ENCODE measurements around the gene RIBC2.
"Not testable (repeated sequence)": the region's sequence is repeated elsewhere in the genome, so short reads cannot be mapped to it uniquely, and the experiment has no call there.

Gene RIBC2

DNA sequence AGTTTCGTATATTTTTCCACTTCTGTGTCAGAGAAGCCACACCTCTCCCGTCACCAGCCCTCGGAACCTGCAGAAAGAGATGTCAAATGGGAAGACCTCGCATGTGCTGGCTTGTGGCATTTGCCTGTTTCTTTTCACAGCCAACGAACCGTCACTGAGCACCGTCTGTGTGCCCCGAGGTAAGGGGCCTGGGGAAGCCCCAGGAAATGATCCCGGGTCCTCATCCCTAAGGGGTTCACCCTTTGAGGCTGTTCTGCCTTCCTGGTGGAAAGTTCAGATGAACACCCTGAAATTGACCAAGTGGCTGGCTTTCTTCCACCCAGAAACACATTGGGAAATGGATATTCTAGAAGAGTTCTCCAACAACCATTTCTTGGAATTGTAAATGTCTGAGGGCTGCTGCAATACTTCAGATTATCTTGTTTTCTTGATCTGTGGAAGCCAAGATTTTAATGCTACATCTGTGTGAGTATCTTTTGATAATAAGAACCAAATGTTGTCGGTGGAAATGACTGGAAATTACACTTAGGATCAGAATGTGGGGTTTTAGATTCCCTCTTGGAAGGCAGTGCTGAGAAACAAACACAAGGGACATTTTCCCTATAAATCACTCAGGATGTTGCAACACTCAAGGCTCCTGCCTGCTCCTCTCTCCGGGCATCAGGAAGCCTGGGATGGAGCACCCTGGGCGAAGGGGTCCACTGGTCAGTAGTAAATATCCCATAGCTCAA, 37.6 kb downstream of the RIBC2 start:
- no peak for DNase-seq

GRCh38 chr22:45451972-45452371, 38.5 kb downstream of the RIBC2 start:
- no peak for DNase-seq

- DNase-seq, result no peak
Measured at GRCh38 chr22:45452565-45453379, 39.3 kb downstream of the RIBC2 start.

DNA sequence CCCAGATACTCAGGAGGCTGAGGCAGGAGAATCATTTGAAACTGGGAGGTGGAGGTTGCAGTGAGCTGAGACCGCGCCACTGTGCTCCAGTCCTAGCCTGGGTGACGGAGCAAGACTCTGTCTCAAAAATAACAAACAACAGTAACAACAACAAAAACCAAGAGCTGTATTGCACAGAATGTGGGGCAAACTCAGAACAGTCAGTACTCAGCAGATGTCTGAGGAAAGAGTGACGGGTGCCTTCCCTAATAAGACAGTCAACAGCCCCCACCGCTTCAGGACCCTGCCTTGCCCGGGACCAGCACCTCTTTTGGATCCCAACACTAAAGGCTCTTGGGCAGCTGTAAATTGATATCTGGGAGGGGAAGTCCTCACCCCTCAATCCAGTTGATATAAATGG, 40.3 kb downstream of the RIBC2 start:
- DNase-seq, result no peak

- no peak for DNase-seq
Measured at GRCh38 chr22:45454275-45454674, 40.8 kb downstream of the RIBC2 start.

GRCh38 chr22:45455212-45455611, 41.7 kb downstream of the RIBC2 start:
- no peak for DNase-seq

- DNase-seq, result no peak
Measured at GRCh38 chr22:45455621-45456020, 42.1 kb downstream of the RIBC2 start.

DNA sequence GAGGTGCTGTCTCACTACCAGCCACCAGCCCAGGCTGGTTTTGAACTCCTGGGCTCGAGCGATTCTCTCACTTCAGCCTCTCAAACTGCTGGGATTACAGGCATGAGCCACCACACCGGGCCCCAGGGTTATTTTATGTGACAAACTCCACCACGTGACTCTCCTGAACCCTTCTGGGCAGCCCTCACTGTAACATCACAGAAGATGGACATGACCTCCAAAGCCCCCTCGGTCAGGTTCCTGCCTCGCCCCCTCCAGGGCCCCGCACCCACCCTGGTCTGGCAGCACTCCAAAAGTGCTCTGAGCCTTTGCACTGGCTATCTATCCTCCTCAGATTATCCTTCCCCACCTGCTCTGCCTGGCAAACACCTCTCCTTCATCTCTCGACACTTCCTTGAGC, 43.3 kb downstream of the RIBC2 start:
- no peak for DNase-seq

DNA sequence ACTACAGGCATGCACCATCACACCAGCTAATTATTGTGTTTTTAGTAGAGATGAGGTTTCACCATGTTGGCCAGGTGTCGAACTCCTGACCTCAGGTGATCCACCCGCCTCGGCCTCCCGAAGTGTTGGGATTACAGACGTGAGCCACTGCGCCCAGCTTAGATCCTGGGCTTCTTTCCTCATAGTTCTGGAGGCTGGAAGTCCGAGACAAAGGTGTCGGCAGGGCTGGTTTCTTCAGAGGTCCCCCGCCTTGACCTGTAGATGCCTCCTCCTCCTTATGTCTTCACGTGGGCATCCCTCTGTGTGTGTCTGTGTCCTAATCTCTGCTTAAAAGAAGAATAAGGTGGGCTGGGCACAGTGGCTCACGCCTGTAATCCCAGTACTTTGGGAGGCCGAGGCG, 45.0 kb downstream of the RIBC2 start:
- no peak for DNase-seq

DNA sequence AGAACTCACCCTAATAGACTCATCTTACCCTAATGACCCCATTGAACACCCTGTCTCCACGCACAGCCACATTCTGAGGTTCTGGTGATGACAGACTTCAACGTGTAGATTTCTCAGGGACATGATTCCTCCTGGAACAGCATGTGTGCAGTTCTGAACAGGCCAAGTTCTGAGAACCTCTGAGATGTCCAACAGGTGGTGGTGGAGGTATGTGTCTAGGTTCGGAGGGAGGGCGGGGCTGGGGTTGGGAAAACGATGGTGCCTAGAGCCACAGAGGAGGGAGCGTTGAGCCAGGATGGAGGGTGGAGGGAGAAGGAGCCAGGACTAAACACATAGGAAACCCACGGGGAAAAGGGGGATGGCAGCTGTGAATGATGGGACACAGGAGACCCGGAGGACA, 45.7 kb downstream of the RIBC2 start:
- DNase-seq, result no peak

DNA sequence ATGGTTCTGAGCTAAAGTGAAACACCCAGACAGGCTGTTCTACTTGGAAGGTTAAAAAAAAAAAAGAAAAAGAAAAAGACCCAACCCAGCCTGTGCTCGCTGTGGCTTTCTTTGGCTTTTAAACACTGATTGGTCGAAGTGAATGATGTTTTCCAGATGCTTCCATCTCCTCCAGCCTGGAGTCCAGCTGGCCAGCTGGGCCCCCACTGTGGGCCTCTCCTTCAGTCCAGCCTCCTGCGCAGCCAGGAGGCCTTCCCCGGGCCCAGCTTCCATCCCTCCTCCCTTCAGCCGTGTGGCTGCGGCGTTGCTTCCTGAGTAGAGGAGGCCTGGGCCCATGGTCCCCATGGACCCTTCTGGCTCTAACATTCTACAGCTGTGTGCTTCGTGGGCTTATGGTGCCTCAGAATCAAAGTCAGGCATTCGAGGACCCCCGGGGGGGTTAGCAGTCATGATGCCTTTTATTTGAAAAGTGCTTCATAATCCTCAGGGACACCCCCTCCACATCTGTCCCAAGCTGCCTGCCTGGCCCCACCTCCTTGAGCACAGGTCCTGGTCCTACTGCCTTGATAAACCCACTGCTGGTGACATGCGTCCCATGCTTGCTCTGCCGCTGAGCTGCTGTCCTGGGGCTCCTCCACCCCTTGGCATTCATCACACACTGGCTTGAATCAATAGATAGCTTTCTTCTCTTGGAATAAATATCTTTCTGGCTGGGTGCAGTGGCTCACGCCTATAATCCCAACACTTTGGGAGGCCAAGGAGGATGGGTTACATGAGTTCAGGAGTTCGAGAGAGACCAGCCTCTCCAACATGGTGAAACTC, 47.0 kb downstream of the RIBC2 start:
- DNase-seq, result no peak

DNA sequence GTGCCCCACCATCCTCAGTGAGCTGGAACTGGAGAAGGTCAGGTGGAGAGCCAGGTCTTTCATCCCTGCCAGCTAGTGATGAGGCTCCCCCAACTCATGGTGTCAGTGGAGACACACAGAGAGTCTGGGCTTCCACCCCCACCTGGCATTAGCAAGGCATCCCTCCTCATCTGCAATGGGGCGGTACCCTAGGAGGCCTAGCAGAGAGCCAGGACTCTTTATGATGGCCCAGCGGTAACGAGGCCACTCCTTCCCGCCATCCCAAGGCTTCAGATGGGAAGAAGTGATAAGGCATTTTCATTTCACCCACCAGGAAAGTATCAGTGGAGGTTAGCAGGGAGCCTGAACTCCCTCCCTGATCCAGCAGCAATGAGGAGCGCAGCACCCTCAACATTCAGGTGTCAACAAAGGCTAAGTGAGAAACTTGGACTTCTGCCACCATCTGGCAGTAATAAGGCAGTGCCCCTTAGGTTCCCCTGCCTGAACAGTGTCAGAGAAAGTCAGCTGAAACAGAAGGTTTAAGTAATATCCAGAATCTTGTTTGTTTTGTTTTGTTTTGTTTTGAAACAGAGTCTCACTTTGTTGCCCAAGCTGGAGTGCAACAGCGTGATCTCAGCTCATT, 48.7 kb downstream of the RIBC2 start:
- DNase-seq, result no peak

GRCh38 chr22:45463691-45464090, 50.2 kb downstream of the RIBC2 start:
- DNase-seq, result not testable (repeated sequence)

DNA sequence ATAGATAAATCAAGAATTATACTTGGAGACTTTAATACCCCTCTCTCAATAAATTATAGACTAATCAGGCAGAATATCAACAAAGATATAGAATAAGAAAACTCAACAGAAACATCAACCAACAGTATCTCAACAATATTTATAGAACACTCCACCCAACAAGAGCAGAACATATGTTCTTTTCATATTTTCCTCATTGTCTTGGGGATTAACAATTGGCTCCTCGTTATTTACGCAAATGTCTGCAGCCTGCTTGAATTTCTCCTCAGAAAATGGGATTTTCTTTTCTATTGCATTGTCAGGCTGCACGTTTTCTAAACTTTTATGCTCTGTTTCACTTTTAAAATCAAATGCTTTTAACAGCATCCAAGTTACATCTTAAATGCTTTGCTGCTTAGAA, 52.1 kb downstream of the RIBC2 start:
- no peak for DNase-seq

DNA sequence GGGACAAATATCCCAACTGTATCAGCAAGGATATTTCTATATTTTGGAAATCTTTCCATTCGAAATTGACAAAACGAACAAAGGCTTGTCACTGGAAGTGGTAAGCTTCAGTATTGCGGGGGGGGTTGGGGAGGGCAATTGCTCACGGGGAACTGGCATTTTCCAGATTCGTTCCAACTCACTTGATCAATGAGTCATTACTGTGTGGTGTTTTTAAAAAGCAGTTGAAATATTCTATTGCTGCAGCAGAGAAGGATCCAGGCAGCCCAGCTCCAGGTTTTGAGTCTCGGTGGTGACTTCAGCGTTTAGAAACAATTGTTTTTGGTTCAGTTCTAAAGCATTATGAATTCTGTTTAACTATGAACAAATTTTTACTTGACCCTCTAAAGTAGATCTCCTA, 55.4 kb downstream of the RIBC2 start:
- DNase-seq, result no peak

DNA sequence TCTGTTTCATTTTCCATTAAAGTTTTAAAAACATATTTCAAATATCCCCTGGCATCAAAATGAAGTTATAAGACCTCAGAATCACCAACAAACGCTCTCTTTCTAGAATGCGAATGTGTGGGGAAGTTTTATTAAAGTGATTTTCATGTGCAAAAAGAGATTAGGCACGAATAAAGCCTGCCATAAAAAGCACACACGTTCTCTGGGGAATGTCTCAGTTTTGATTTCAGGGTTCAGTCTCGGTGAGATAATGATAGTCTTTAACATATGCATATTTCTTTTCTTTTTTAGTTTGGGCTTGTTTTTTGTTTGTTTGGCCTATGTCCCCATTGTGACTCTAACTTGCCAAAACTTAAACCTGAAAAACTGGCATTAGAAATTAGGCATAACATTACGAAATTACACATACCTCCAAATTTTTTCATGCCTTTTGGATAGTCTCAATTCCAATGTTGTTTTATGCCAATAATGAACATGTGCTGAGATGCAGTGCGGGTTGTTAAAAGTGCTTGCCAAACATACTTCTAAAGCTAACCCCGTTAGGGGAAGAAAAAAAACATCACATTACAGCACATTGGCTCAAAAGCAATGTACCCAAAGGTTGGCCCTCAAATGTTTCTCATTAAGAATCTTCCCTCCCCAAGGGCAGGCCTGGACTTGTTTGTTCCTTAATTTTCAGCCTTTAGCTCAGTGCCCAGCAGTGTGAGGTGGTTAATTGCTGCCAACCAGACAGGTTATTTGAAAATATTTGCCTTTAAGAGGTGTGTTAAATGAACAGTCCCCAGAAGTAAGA, 56.0 kb downstream of the RIBC2 start:
- no peak for DNase-seq

DNA sequence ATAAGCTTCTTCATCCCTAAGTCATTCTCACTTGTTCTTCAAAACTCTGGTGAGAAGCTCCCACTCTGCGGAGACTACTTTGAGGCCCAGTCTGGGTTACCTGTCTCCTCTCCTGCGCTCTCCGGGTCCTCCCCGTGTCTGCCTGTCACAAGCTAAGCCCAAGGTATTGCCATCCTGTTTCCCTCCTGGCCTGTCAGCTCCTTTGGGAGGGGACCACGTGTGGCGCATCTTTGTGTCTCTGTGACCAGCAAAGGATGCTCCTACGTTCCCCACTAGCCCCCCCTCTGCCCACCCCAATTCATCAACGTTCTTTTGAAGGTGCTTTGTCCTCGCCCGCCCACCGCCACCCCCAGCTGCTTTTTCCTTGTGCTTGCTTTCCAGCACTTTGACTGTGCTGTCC, 57.4 kb downstream of the RIBC2 start:
- no peak for DNase-seq

DNA sequence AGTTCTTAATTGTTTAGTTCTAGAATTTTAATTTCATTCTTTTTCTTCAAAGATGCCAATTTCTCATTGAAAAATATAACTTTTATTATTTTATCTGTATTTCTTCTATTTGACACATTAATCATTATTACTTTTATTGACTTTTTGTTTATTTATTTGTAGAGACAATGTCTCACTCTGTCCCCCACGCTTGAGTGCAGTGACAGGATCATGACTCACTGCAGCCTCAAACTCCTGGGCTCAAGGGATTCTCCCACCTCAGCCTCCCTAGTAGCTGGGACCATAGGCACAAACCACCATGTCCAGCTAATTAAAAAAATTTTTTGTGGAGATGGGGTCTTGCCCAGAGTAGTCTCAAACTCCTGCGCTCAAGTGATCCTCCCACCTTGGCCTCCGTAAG, 58.9 kb downstream of the RIBC2 start:
- DNase-seq, result no peak

DNA sequence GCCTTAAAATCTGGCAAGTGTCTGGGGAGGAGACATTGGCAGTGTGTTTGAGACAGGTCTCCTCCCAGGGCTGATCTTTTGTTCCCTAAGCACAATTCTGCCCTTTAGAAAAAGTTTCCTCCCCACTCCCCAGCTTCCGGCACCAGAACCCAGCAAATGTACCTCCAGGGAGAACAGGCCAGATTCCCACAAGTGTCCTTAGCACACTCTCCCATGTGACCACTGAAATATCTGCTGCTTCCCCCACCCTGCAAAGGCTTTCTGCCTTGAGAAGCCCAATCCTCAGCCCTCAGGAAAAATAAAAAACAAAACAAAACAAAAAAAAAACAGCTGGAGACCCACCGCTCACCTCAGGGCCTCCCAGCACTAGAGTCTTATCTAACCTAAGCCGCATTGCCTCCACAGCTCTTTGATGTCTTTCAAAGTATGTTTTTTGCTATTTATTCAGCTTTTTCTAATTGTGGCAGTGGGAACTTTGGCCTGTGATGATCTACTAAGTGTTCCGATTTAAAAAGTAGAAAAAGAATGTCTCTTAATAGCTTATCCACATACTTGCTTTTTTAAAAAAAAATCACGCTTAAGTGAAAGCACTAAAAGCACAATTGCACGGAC, 60.2 kb downstream of the RIBC2 start:
- DNase-seq, result no peak

DNA sequence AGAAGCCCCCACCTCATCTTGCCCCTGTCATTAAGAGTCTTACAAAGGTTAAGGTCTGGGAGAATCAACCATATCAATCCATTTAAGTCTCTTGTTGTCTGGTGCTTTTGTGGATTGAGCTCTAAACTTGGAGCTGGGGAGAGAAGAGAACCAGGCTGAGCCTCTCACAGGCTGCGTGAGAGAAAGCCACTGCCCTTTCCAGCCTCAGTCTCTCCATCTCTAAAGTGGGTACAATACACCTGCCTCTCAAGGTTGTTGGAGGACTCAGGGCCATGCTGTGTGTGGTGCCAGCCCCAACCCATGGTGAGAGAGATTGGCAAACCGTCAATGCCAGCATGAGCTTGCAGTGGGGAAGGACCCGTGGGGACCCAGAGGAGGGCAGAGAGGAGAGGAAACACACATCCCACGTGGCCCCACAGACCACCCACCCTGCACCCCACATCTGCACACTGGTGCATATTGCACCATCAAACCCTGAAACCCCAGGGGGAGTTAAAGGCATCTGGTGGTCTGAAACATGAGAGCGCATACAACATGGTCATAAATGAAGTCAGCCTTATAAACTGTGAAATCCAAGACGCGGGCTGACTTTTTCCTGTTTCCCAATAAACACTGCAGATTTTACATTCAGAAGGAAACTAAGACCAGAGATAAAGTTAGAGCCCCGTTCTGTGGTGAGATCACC, 61.7 kb downstream of the RIBC2 start:
- DNase-seq, result no peak

DNA sequence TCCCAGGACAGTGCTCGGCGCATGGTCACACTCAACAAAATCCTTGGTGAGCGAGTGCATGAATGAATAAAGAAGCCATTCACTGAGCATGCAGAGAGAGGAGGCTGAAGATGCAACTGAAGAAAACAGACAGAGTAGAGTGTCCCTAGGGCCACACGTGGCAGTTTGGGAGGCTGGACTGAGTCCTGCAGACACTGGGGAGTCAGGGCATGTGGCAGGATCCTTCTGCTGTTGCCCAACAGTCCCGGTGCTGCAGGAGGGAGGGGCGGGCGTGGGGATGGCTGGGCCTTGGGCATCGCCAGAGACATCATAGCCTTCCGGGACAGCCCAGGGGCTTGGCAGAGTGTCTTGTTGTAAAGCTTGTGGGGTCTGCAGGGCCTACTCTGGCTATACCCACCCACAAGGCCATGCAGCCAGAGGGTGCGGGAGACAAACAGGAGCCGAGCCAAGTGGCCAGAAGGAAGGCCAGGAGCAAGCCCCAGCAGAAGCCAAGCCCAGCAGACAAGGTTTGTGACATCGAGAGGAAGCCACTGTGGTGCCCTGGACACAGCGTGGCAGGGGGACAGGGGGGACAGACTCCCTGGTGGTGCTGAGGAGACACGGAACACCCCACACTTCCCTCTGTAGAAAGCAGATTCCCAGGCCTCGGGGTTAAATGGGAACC, 62.5 kb downstream of the RIBC2 start:
- no peak for DNase-seq

Measured in NCI-H2029 treated with DMSO at 0.1 percent for 48 hours (cell line).